Measurements from ENCODE around the gene CHID1. TPM values are rescaled to one million over a fixed set of nuclear protein-coding genes. Genes with fewer than 3 reads are reported as not detected.

Gene CHID1
- total and polyA plus RNA-seq, 9 of the 15 experiments (the other 6 are each of a cell fraction or from before 2014, with no cell fraction given) = 15.1 to 108 (median 39.8) TPM

- TF ChIP-seq U2AF2 (optimal IDR thresholded peaks at IDR 0.05; ENCODE audit: low read depth, low read length) (no peak), HEY1 (CRISPR knock-in tag; IDR thresholded peaks at IDR 0.05; ENCODE audit: borderline replicate concordance) (no peak), ZNF780A (CRISPR knock-in tag; IDR thresholded peaks at IDR 0.05) (no peak), KAT8 (IDR thresholded peaks at IDR 0.05; ENCODE audit: low read depth) (no peak), SLC30A9 (CRISPR knock-in tag; IDR thresholded peaks at IDR 0.05) (no peak), NCOA4 (IDR thresholded peaks at IDR 0.05; ENCODE audit: partially characterized antibody) (no peak), ARID1B (IDR thresholded peaks at IDR 0.05) (no peak), CREB1 (IDR thresholded peaks at IDR 0.05) (no peak), CREB1 (CRISPR knock-in tag; IDR thresholded peaks at IDR 0.05) (no peak; the same call in 1 of the 2 replicates), GABPA (tag; conservative IDR thresholded peaks at IDR 0.05; ENCODE audit: low read depth) (peak; percentile 53; the same call in 1 of the 2 replicates), ETV5 (CRISPR knock-in tag; IDR thresholded peaks at IDR 0.05; ENCODE audit: low read depth) (0 out of 2 replicates have a peak, but pooled peaks have one; percentile 20), HMG20B (CRISPR knock-in tag; IDR thresholded peaks at IDR 0.05) (no peak), RBM39 (optimal IDR thresholded peaks at IDR 0.05; ENCODE audit: low read depth, low read length) (no peak), CXXC5 (CRISPR knock-in tag; IDR thresholded peaks at IDR 0.05) (peak; percentile 34; the same call in 1 of the 2 replicates), L3MBTL2 (IDR thresholded peaks at IDR 0.05) (peak; percentile 67), ZNF551 (CRISPR knock-in tag; IDR thresholded peaks at IDR 0.05) (no peak), KAT7 (CRISPR knock-in tag; IDR thresholded peaks at IDR 0.05; ENCODE audit: borderline replicate concordance) (no peak), JUND (IDR thresholded peaks at IDR 0.05; ENCODE audit: borderline replicate concordance, low read depth, low read length) (no peak), JUND (tag; IDR thresholded peaks at IDR 0.05; ENCODE audit: borderline replicate concordance, low read depth, low read length) (no peak), KLF16 (IDR thresholded peaks at IDR 0.05) (no peak), BHLHE40 (IDR thresholded peaks at IDR 0.05; ENCODE audit: low read length) (peak; percentile 78), POLR2B (IDR thresholded peaks at IDR 0.05; ENCODE audit: low read depth, partially characterized antibody) (no peak), ZFP36 (IDR thresholded peaks at IDR 0.05; ENCODE audit: low read depth, low read length, partially characterized antibody) (no peak), MTF1 (CRISPR knock-in tag; IDR thresholded peaks at IDR 0.05; ENCODE audit: borderline replicate concordance) (no peak), ZNF830 (CRISPR knock-in tag; IDR thresholded peaks at IDR 0.05) (no peak), ZNF75A (CRISPR knock-in tag; IDR thresholded peaks at IDR 0.05) (no peak)
- TF ChIP-seq, protein P1, sequence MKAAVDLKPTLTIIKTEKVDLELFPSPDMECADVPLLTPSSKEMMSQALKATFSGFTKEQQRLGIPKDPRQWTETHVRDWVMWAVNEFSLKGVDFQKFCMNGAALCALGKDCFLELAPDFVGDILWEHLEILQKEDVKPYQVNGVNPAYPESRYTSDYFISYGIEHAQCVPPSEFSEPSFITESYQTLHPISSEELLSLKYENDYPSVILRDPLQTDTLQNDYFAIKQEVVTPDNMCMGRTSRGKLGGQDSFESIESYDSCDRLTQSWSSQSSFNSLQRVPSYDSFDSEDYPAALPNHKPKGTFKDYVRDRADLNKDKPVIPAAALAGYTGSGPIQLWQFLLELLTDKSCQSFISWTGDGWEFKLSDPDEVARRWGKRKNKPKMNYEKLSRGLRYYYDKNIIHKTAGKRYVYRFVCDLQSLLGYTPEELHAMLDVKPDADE (conservative IDR thresholded peaks at IDR 0.05; ENCODE audit: control insufficient read depth, low read depth, low read length) = peak; percentile 14; the same call in 1 of the 2 replicates
Measured at GRCh38 chr11:843818-844692, 66.6 kb downstream of the CHID1 start (continued).
